Measurements from ENCODE around the gene RPS16.

- TF ChIP-seq POLR2A (conservative IDR thresholded peaks at IDR 0.05) (no peak), HMG20A (CRISPR knock-in tag; conservative IDR thresholded peaks at IDR 0.05) (no peak), NFIC (IDR thresholded peaks at IDR 0.05) (no peak), ADNP (tag; IDR thresholded peaks at IDR 0.05) (no peak)
- TF ChIP-seq, protein P1, sequence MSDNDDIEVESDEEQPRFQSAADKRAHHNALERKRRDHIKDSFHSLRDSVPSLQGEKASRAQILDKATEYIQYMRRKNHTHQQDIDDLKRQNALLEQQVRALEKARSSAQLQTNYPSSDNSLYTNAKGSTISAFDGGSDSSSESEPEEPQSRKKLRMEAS (CRISPR knock-in tag; IDR thresholded peaks at IDR 0.05) = no peak
- TF ChIP-seq, protein P2, sequence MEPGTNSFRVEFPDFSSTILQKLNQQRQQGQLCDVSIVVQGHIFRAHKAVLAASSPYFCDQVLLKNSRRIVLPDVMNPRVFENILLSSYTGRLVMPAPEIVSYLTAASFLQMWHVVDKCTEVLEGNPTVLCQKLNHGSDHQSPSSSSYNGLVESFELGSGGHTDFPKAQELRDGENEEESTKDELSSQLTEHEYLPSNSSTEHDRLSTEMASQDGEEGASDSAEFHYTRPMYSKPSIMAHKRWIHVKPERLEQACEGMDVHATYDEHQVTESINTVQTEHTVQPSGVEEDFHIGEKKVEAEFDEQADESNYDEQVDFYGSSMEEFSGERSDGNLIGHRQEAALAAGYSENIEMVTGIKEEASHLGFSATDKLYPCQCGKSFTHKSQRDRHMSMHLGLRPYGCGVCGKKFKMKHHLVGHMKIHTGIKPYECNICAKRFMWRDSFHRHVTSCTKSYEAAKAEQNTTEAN (CRISPR knock-in tag; IDR thresholded peaks at IDR 0.05) = no peak
These were observed 7.3 kb downstream of the RPS16 start for GRCh38 chr19:39428283-39429112.

Measured in K562 (cell line).